Ishikawa (cell line): Measurements from ENCODE around the gene MCEE.
A peak's percentile ranks its signal among the peaks of the same experiment; 100 is the strongest.

Source experiments
- CEBPB ChIP-seq: IDR thresholded peaks from 2 replicates; pipeline ENCODE4 v1.6.1; 2012
- CREB1 ChIP-seq: IDR thresholded peaks from 2 replicates; pipeline ENCODE4 v1.6.1; 2012; ENCODE audit warnings: low read depth
- EGR1 ChIP-seq: IDR thresholded peaks from 2 replicates; pipeline ENCODE4 v1.6.1; 2012
- EP300 ChIP-seq: IDR thresholded peaks from 2 replicates; pipeline ENCODE4 v1.6.1; 2012; ENCODE audit warnings: borderline replicate concordance
- FOXM1 ChIP-seq: IDR thresholded peaks from 2 replicates; pipeline ENCODE4 v1.6.1; 2012; ENCODE audit warnings: low read depth, borderline replicate concordance
- NFIC ChIP-seq: IDR thresholded peaks from 2 replicates; pipeline ENCODE4 v1.6.1; 2012
- RAD21 ChIP-seq: IDR thresholded peaks from 2 replicates; pipeline ENCODE4 v1.6.1; 2012; ENCODE audit warnings: low read depth
- REST ChIP-seq: IDR thresholded peaks from 2 replicates; pipeline ENCODE4 v1.6.1; 2012; ENCODE audit warnings: low read depth, mild to moderate bottlenecking
- TAF1 ChIP-seq: IDR thresholded peaks from 2 replicates; pipeline ENCODE4 v1.6.1; 2012; ENCODE audit warnings: low read depth, mild to moderate bottlenecking
- TCF12 ChIP-seq: IDR thresholded peaks from 2 replicates; pipeline ENCODE4 v1.6.1; 2012; ENCODE audit warnings: low read depth
- TEAD4 ChIP-seq: IDR thresholded peaks from 2 replicates; pipeline ENCODE4 v1.6.1; 2012
- USF1 ChIP-seq: IDR thresholded peaks from 2 replicates; pipeline ENCODE4 v1.6.1; 2012
- YY1 ChIP-seq: IDR thresholded peaks from 2 replicates; pipeline ENCODE4 v1.6.1; 2012; ENCODE audit warnings: low read depth
- ZBTB7A ChIP-seq: IDR thresholded peaks from 2 replicates; pipeline ENCODE4 v1.6.1; 2012; ENCODE audit warnings: low read depth
- TF ChIP-seq, protein P1 (sequence below): IDR thresholded peaks from 2 replicates; pipeline ENCODE4 v1.6.1; 2012

MCEE gene

GRCh38 chr2:71101656-71102055 lies 28.4 kb downstream of the MCEE start:
- no peak for TF ChIP-seq EGR1
- TF ChIP-seq USF1: no peak
- TF ChIP-seq EP300: no peak
- no peak for TF ChIP-seq NFIC
- TF ChIP-seq TAF1: no peak
- TF ChIP-seq FOXM1: no peak
- no peak for TF ChIP-seq CREB1
- TF ChIP-seq REST: no peak
- no peak for TF ChIP-seq RAD21
- no peak for TF ChIP-seq CEBPB
- no peak for TF ChIP-seq ZBTB7A
- TF ChIP-seq, protein P1, sequence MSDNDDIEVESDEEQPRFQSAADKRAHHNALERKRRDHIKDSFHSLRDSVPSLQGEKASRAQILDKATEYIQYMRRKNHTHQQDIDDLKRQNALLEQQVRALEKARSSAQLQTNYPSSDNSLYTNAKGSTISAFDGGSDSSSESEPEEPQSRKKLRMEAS: no peak
- no peak for TF ChIP-seq TCF12
- TF ChIP-seq YY1: no peak
- no peak for TF ChIP-seq TEAD4

DNA sequence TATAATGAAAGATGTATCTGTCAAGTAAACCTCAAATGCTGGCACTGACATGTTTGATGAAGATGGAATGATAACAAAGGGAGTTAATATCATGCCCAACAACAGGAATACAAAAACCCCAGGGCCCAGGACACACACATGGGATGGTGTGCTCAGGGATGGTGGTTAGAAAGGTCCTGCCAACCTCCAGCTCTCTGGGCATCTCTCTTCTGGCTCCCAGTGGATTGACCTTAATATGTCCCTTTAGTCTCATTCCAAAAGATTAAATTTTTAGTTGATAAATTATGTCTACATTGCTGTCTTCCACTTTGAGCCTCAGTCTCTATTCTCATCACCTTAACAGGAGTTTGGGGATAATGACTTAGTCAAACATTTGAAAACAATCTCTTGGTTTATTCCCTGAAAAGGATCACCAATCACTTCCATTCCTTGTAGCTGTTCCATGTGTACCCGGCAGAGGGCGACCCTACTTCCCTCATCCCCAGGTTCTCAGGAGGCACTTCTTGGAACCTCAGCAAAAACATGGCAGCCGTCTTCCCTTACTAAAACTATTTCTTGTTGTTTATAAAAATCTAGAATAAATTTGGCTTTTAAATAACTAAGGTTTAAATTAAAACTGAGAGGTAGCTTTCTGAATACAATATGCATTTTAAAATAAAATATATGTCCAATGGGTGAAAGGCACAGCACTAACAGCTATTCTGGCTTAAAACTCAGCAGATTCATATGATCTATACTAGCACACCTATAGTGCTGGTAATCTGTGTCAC lies 29.6 kb downstream of the MCEE start:
- TF ChIP-seq, protein P1: no peak
- TF ChIP-seq FOXM1 (no peak), EP300 (no peak), CEBPB (no peak), REST (no peak), EGR1 (no peak), TEAD4 (no peak), YY1 (peak; percentile 66), CREB1 (no peak), USF1 (no peak), ZBTB7A (no peak), NFIC (no peak), RAD21 (peak; percentile 64), TCF12 (no peak)

GRCh38 chr2:71082402-71083252 lies 47.4 kb downstream of the MCEE start:
- TF ChIP-seq CREB1: no peak
- TF ChIP-seq EGR1: no peak
- no peak for TF ChIP-seq REST
- TF ChIP-seq FOXM1: no peak
- no peak for TF ChIP-seq RAD21
- TF ChIP-seq ZBTB7A: no peak
- no peak for TF ChIP-seq EP300
- TF ChIP-seq, protein P1: no peak
- TF ChIP-seq TCF12: no peak
- no peak for TF ChIP-seq NFIC
- no peak for TF ChIP-seq USF1
- no peak for TF ChIP-seq TEAD4
- TF ChIP-seq YY1: no peak
